ENCODE measurements around the gene ZNF446.
"Not testable (repeated sequence)": the region's sequence is repeated elsewhere in the genome, so short reads cannot be mapped to it uniquely, and the experiment has no call there.

The ZNF446 gene

GRCh38 chr19:58477130-58477529, 978 bp downstream of the ZNF446 start:
- peaks cover 11% of the 10 kb centered on the region for H3K4me1 Mint-ChIP-seq
- peak overlapping the region; percentile 97 for H3K4me3 Mint-ChIP-seq
- ATAC-seq (ENCODE audit: low read depth): no peak
- no peak for DNase-seq (ENCODE audit: low spot score in 2 of 2)
- no peaks in the 10 kb centered on the region for H3K27me3 Mint-ChIP-seq
- peaks cover 6% of the 10 kb centered on the region for H3K36me3 Mint-ChIP-seq
- H3K27ac Mint-ChIP-seq: peak overlapping the region; percentile 92
- H3K9me3 Mint-ChIP-seq: no peaks in the 10 kb centered on the region

- Mint-ChIP-seq H3K27ac (no peak overlapping the region), H3K4me1 (peaks cover 11% of the 10 kb centered on the region), H3K27me3 (no peaks in the 10 kb centered on the region), H3K4me3 (no peak overlapping the region), H3K36me3 (peaks cover 7% of the 10 kb centered on the region), H3K9me3 (no peaks in the 10 kb centered on the region)
- DNase-seq (ENCODE audit: low spot score in 2 of 2): no peak
- ATAC-seq (ENCODE audit: low read depth): no peak
Measured at GRCh38 chr19:58477871-58478270, 1.7 kb downstream of the ZNF446 start.

- Mint-ChIP-seq H3K9me3 (no peaks in the 10 kb centered on the region), H3K36me3 (peaks cover 7% of the 10 kb centered on the region), H3K4me1 (peaks cover 11% of the 10 kb centered on the region), H3K4me3 (no peak overlapping the region), H3K27me3 (no peaks in the 10 kb centered on the region), H3K27ac (no peak overlapping the region)
- ATAC-seq (ENCODE audit: low read depth) (no peak), DNase-seq (ENCODE audit: low spot score in 2 of 2) (no peak)
Measured at GRCh38 chr19:58479303-58479702, 3.2 kb downstream of the ZNF446 start.

- H3K27me3 Mint-ChIP-seq: no peaks in the 10 kb centered on the region
- peaks cover 7% of the 10 kb centered on the region for H3K36me3 Mint-ChIP-seq
- H3K4me3 Mint-ChIP-seq: no peak overlapping the region
- no peaks in the 10 kb centered on the region for H3K9me3 Mint-ChIP-seq
- no peak overlapping the region for H3K27ac Mint-ChIP-seq
- H3K4me1 Mint-ChIP-seq: peaks cover 11% of the 10 kb centered on the region
- no peak for DNase-seq (ENCODE audit: low spot score in 2 of 2)
- ATAC-seq (ENCODE audit: low read depth): no peak
Measured at GRCh38 chr19:58479736-58480480, 3.8 kb downstream of the ZNF446 start.

- Mint-ChIP-seq H3K27ac (no peak overlapping the region), H3K9me3 (no peaks in the 10 kb centered on the region), H3K27me3 (no peaks in the 10 kb centered on the region), H3K4me3 (no peak overlapping the region), H3K4me1 (peaks cover 10% of the 10 kb centered on the region), H3K36me3 (peaks cover 7% of the 10 kb centered on the region)
- DNase-seq (ENCODE audit: low spot score in 2 of 2) (no peak), ATAC-seq (ENCODE audit: low read depth) (no peak)
Measured at GRCh38 chr19:58480481-58480830, 4.3 kb downstream of the ZNF446 start.

GRCh38 chr19:58480831-58481230, 4.7 kb downstream of the ZNF446 start:
- H3K4me3 Mint-ChIP-seq: no peak overlapping the region
- peaks cover 7% of the 10 kb centered on the region for H3K36me3 Mint-ChIP-seq
- DNase-seq (ENCODE audit: low spot score in 2 of 2) (no peak), ATAC-seq (ENCODE audit: low read depth) (no peak)
- H3K27me3 Mint-ChIP-seq: no peaks in the 10 kb centered on the region
- peaks cover 7% of the 10 kb centered on the region for H3K4me1 Mint-ChIP-seq
- no peak overlapping the region for H3K27ac Mint-ChIP-seq
- H3K9me3 Mint-ChIP-seq: no peaks in the 10 kb centered on the region

GRCh38 chr19:58482372-58482771, 6.2 kb downstream of the ZNF446 start:
- Mint-ChIP-seq H3K36me3 (peaks cover 7% of the 10 kb centered on the region), H3K4me3 (no peak overlapping the region), H3K9me3 (no peaks in the 10 kb centered on the region), H3K27me3 (no peaks in the 10 kb centered on the region), H3K27ac (peak overlapping the region; percentile 38), H3K4me1 (no peaks in the 10 kb centered on the region)
- DNase-seq (ENCODE audit: low spot score in 2 of 2) (no peak), ATAC-seq (ENCODE audit: low read depth) (no peak)

GRCh38 chr19:58483776-58484175, 7.6 kb downstream of the ZNF446 start:
- no peak overlapping the region for H3K4me3 Mint-ChIP-seq
- DNase-seq (ENCODE audit: low spot score in 2 of 2) (no peak), ATAC-seq (ENCODE audit: low read depth) (no peak)
- no peaks in the 10 kb centered on the region for H3K27me3 Mint-ChIP-seq
- H3K27ac Mint-ChIP-seq: no peak overlapping the region
- peaks cover 7% of the 10 kb centered on the region for H3K36me3 Mint-ChIP-seq
- H3K4me1 Mint-ChIP-seq: no peaks in the 10 kb centered on the region
- no peaks in the 10 kb centered on the region for H3K9me3 Mint-ChIP-seq

- not testable (repeated sequence) for ATAC-seq (ENCODE audit: low read depth); H3K9me3 Mint-ChIP-seq; H3K27me3 Mint-ChIP-seq; H3K27ac Mint-ChIP-seq; H3K4me1 Mint-ChIP-seq; H3K4me3 Mint-ChIP-seq; DNase-seq (ENCODE audit: low spot score in 2 of 2); H3K36me3 Mint-ChIP-seq
Measured at GRCh38 chr19:58484349-58484748, 8.2 kb downstream of the ZNF446 start.

- H3K4me1 Mint-ChIP-seq: no peaks in the 10 kb centered on the region
- no peak for ATAC-seq (ENCODE audit: low read depth)
- no peaks in the 10 kb centered on the region for H3K27me3 Mint-ChIP-seq
- no peak for DNase-seq (ENCODE audit: low spot score in 2 of 2)
- H3K4me3 Mint-ChIP-seq: no peak overlapping the region
- H3K9me3 Mint-ChIP-seq: no peaks in the 10 kb centered on the region
- H3K36me3 Mint-ChIP-seq: peaks cover 3% of the 10 kb centered on the region
- no peak overlapping the region for H3K27ac Mint-ChIP-seq
Measured at GRCh38 chr19:58491393-58491792, 15.2 kb downstream of the ZNF446 start.

GRCh38 chr19:58492265-58492664, 16.1 kb downstream of the ZNF446 start:
- no peaks in the 10 kb centered on the region for H3K9me3 Mint-ChIP-seq
- no peaks in the 10 kb centered on the region for H3K4me1 Mint-ChIP-seq
- no peaks in the 10 kb centered on the region for H3K27me3 Mint-ChIP-seq
- H3K36me3 Mint-ChIP-seq: peaks cover 3% of the 10 kb centered on the region
- no peak for DNase-seq (ENCODE audit: low spot score in 2 of 2)
- no peak overlapping the region for H3K4me3 Mint-ChIP-seq
- H3K27ac Mint-ChIP-seq: no peak overlapping the region
- ATAC-seq (ENCODE audit: low read depth): no peak

- Mint-ChIP-seq H3K27ac (no peak overlapping the region), H3K36me3 (peaks cover 3% of the 10 kb centered on the region), H3K27me3 (no peaks in the 10 kb centered on the region), H3K9me3 (peaks cover 14% of the 10 kb centered on the region), H3K4me3 (no peak overlapping the region), H3K4me1 (peaks cover 15% of the 10 kb centered on the region)
- DNase-seq (ENCODE audit: low spot score in 2 of 2) (no peak), ATAC-seq (ENCODE audit: low read depth) (no peak)
Measured at GRCh38 chr19:58497634-58498170, 21.6 kb downstream of the ZNF446 start.

- Mint-ChIP-seq H3K36me3 (peaks cover 3% of the 10 kb centered on the region), H3K4me1 (peaks cover 15% of the 10 kb centered on the region), H3K27me3 (no peaks in the 10 kb centered on the region), H3K27ac (peak overlapping the region; percentile 92), H3K9me3 (peaks cover 16% of the 10 kb centered on the region), H3K4me3 (peak overlapping the region; percentile 91)
- DNase-seq (ENCODE audit: low spot score in 2 of 2) (no peak), ATAC-seq (ENCODE audit: low read depth) (no peak)
Measured at GRCh38 chr19:58498316-58499020, 22.3 kb downstream of the ZNF446 start.

GRCh38 chr19:58499021-58499927, 23.1 kb downstream of the ZNF446 start:
- Mint-ChIP-seq H3K4me3 (peak overlapping the region; percentile 91), H3K4me1 (peaks cover 15% of the 10 kb centered on the region), H3K9me3 (peaks cover 16% of the 10 kb centered on the region), H3K27ac (peak overlapping the region; percentile 92), H3K36me3 (peaks cover 3% of the 10 kb centered on the region), H3K27me3 (no peaks in the 10 kb centered on the region)
- DNase-seq (ENCODE audit: low spot score in 2 of 2) (peak; percentile 81 to 83), ATAC-seq (ENCODE audit: low read depth) (peak; percentile 86)

Data from memory B cell (primary cell).